HepG2 (cell line): ENCODE measurements around the gene HARBI1. TPM values are rescaled to one million over a fixed set of nuclear protein-coding genes. Genes with fewer than 3 reads are reported as not detected.

Source experiments
- ARNT2 ChIP-seq: sonication (generic); formaldehyde crosslinking; IDR thresholded peaks from 2 replicates; pipeline ENCODE4 v1.8.0; 2022; ENCODE audit warnings: mild to moderate bottlenecking, low read depth, missing genetic modification reagents, moderate library complexity
- CBX1 ChIP-seq: IDR thresholded peaks from one replicate; pipeline ENCODE4 v1.6.1; 2016; ENCODE audit warnings: antibody characterized with exemption, low read depth
- CEBPB ChIP-seq: IDR thresholded peaks from 2 replicates; pipeline ENCODE4 v1.6.1; 2011; ENCODE audit warnings: low read depth, low read length, improper control_type of control experiment, borderline replicate concordance
- ERF ChIP-seq: IDR thresholded peaks from 2 replicates; pipeline ENCODE4 v1.6.1; 2018; ENCODE audit warnings: missing biosample characterization, missing genetic modification reagents
- ETS1 ChIP-seq: sonication (generic); formaldehyde crosslinking; IDR thresholded peaks from 2 replicates; pipeline ENCODE4 v1.4.0; 2020; ENCODE audit warnings: missing genetic modification reagents
- ETV6 ChIP-seq: sonication (generic); formaldehyde crosslinking; conservative IDR thresholded peaks from 2 replicates; pipeline ENCODE4 v1.4.0; 2020; ENCODE audit warnings: missing genetic modification reagents
- GATAD1 ChIP-seq: IDR thresholded peaks from 2 replicates; pipeline ENCODE4 v1.6.1; 2016; ENCODE audit warnings: missing genetic modification reagents, missing compliant biosample characterization
- GTF2F1 ChIP-seq: fragments of 150-350 bp; IDR thresholded peaks from 2 replicates; pipeline ENCODE4 v1.6.1; 2014; ENCODE audit warnings: low read length
- KLF16 ChIP-seq, 2 experiments: sonication (generic) in 1 of 2; formaldehyde crosslinking in 1 of 2; IDR thresholded peaks; 2 replicates each; pipeline versions ENCODE4 v1.6.1 to v1.8.0; 2016 to 2023; ENCODE audit warnings: missing genetic modification reagents in 2 of 2, missing compliant biosample characterization in 1 of 2
- MAZ ChIP-seq, 2 experiments: sonication (generic) in 1 of 2; formaldehyde crosslinking in 1 of 2; IDR thresholded peaks; 2 replicates each; pipeline versions ENCODE4 v1.5.0 to v1.6.1; 2012 to 2020; ENCODE audit warnings: low read depth in 2 of 2, mild to moderate bottlenecking in 2 of 2, borderline replicate concordance in 1 of 2, improper control_type of control experiment in 1 of 2, low read length in 1 of 2, missing genetic modification reagents in 1 of 2, moderate library complexity in 1 of 2
- NFKBIZ ChIP-seq: IDR thresholded peaks from 2 replicates; pipeline ENCODE4 v1.6.1; 2018; ENCODE audit warnings: missing genetic modification reagents, missing compliant biosample characterization
- PRPF4 ChIP-seq: fragments of 200-400 bp; formaldehyde crosslinking; IDR thresholded peaks from 2 replicates; pipeline ENCODE4 v1.6.1; 2016; ENCODE audit warnings: low read length, low read depth; ENCODE audit not compliant: poor library complexity, severe bottlenecking
- RNF2 ChIP-seq: fragments of 450-650 bp; conservative IDR thresholded peaks from 2 replicates; pipeline ENCODE4 v1.6.1; 2016; ENCODE audit warnings: low read depth
- SSRP1 ChIP-seq: IDR thresholded peaks from 2 replicates; pipeline ENCODE4 v1.6.1; 2016; ENCODE audit warnings: control low read depth
- ZMYM4 ChIP-seq: sonication (generic); formaldehyde crosslinking; IDR thresholded peaks from 2 replicates; pipeline ENCODE4 v1.8.1; 2023; ENCODE audit warnings: mild to moderate bottlenecking, missing genetic modification reagents
- ZNF142 ChIP-seq: sonication (generic); formaldehyde crosslinking; IDR thresholded peaks from 2 replicates; pipeline ENCODE4 v1.4.0; 2020; ENCODE audit warnings: missing genetic modification reagents
- ZNF337 ChIP-seq: sonication (generic); formaldehyde crosslinking; IDR thresholded peaks from 2 replicates; pipeline ENCODE4 v1.5.1; 2020; ENCODE audit warnings: missing genetic modification reagents, low read depth, mild to moderate bottlenecking, borderline replicate concordance
- ZNF672 ChIP-seq: sonication (generic); formaldehyde crosslinking; IDR thresholded peaks from 2 replicates; pipeline ENCODE4 v1.8.1; 2022; ENCODE audit warnings: missing genetic modification reagents
- polyA plus RNA-seq, 8 experiments: library from polyadenylated mRNA; depleted of rRNA in 3 of 8; stranded (reverse) in 7 of 8; unstranded in 1 of 8; fragments of >200 nt; fragmentation: Illumina TruSeq in 4 of 8; extraction: Trizol in 4 of 8; gene quantifications; 2 replicates each; pipeline versions ENCODE4 v1.2.1 to v1.2.3, GENCODE V29; 2011 to 2016; ENCODE audit warnings: low read depth in 4 of 8, missing spikeins in 1 of 8, mixed read lengths in 1 of 8; ENCODE audit not compliant: insufficient read depth in 1 of 8
- total RNA-seq, 5 experiments: library from RNA; depleted of rRNA; stranded (reverse); fragments of >200 nt; fragmentation: Illumina TruSeq; extraction: Trizol; gene quantifications; 2 replicates each; pipeline ENCODE4 v1.2.3, GENCODE V29; 2016; ENCODE audit warnings: low read depth in 1 of 5
- TF ChIP-seq, protein P1 (sequence below): sonication (generic); formaldehyde crosslinking; IDR thresholded peaks from 2 replicates; pipeline ENCODE4 v1.5.0; 2020; ENCODE audit warnings: missing genetic modification reagents
- TF ChIP-seq, protein P2 (sequence below): sonication (generic); formaldehyde crosslinking; IDR thresholded peaks from 2 replicates; pipeline ENCODE4 v1.4.0; 2020; ENCODE audit warnings: low read depth, mild to moderate bottlenecking, missing genetic modification reagents

The HARBI1 gene
- total and polyA plus RNA-seq, 2 of the 13 experiments (the other 11 are each of a cell fraction or from before 2014, with no cell fraction given): 2.5 to 4.8 TPM

- no peak for TF ChIP-seq ZNF672 (CRISPR knock-in tag)
- no peak for TF ChIP-seq MAZ (IDR thresholded peaks at IDR 0.05; ENCODE audit: borderline replicate concordance, low read depth, low read length)
- no peak for TF ChIP-seq MAZ (CRISPR knock-in tag; IDR thresholded peaks at IDR 0.05; ENCODE audit: low read depth)
- TF ChIP-seq CEBPB: peak; percentile 94
- TF ChIP-seq, protein P1, sequence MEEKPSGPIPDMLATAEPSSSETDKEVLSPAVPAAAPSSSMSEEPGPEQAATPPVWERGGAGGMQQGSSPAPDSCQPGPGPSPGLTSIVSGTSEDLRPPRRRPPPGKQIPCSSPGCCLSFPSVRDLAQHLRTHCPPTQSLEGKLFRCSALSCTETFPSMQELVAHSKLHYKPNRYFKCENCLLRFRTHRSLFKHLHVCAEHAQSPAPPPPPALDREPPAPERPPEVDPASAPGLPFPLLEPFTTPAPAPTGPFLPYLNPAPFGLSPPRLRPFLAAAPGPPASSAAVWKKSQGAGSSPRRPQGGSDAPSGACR (CRISPR knock-in tag): no peak
- no peak for TF ChIP-seq ZNF142
- TF ChIP-seq RNF2: no peak
- TF ChIP-seq ZNF337 (CRISPR knock-in tag): no peak
- peak; percentile 47 for TF ChIP-seq GATAD1 (CRISPR knock-in tag)
- TF ChIP-seq KLF16 (CRISPR knock-in tag; IDR thresholded peaks at IDR 0.05): peak in 1 of 2 experiments; percentile 86; a peak in 2 of 4 replicates
- TF ChIP-seq ERF: peak; percentile 61; the same call in 1 of the 2 replicates
- TF ChIP-seq GTF2F1: no peak
- TF ChIP-seq SSRP1 (CRISPR knock-in tag): peak; percentile 76
- peak; percentile 84; the same call in 1 of the 2 replicates for TF ChIP-seq NFKBIZ (CRISPR knock-in tag)
- no peak for TF ChIP-seq CBX1
- TF ChIP-seq ETS1 (CRISPR knock-in tag): no peak
- no peak for TF ChIP-seq ARNT2
- TF ChIP-seq, protein P2, sequence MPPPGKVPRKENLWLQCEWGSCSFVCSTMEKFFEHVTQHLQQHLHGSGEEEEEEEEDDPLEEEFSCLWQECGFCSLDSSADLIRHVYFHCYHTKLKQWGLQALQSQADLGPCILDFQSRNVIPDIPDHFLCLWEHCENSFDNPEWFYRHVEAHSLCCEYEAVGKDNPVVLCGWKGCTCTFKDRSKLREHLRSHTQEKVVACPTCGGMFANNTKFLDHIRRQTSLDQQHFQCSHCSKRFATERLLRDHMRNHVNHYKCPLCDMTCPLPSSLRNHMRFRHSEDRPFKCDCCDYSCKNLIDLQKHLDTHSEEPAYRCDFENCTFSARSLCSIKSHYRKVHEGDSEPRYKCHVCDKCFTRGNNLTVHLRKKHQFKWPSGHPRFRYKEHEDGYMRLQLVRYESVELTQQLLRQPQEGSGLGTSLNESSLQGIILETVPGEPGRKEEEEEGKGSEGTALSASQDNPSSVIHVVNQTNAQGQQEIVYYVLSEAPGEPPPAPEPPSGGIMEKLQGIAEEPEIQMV (CRISPR knock-in tag): no peak
- TF ChIP-seq ZMYM4 (CRISPR knock-in tag): peak; percentile 28; the same call in 1 of the 2 replicates
- TF ChIP-seq PRPF4: no peak
- no peak for TF ChIP-seq ETV6
These were observed 62.5 kb downstream of the HARBI1 start (continued) for GRCh38 chr11:46554213-46555147.
